ENCODE data around the gene TAC3.

TAC3 gene

GRCh38 chr12:57009949-57010626 is 6.2 kb downstream of the TAC3 start:
- no peak for DNase-seq (ENCODE audit: low read depth)
- no peak for TF ChIP-seq CTCF (IDR thresholded peaks at IDR 0.05; ENCODE audit: low read length, missing control alignments)
- H3K4me3 ChIP-seq (replicated peaks; ENCODE audit: low read depth, low read length): no peak overlapping the region

- TF ChIP-seq CTCF (IDR thresholded peaks at IDR 0.05; ENCODE audit: low read length, missing control alignments): peak; percentile 67
- H3K4me3 ChIP-seq (replicated peaks; ENCODE audit: low read depth, low read length): no peak overlapping the region
- peak; percentile 84 for DNase-seq (ENCODE audit: low read depth)
These were observed 8.2 kb downstream of the TAC3 start for GRCh38 chr12:57008178-57008577.

GRCh38 chr12:57006809-57007475 is 9.4 kb downstream of the TAC3 start:
- no peak for TF ChIP-seq CTCF (IDR thresholded peaks at IDR 0.05; ENCODE audit: low read length, missing control alignments)
- DNase-seq (ENCODE audit: low read depth): no peak
- peak overlapping the region; percentile 41 for H3K4me3 ChIP-seq (replicated peaks; ENCODE audit: low read depth, low read length)

- H3K4me3 ChIP-seq (replicated peaks; ENCODE audit: low read depth, low read length): peak within 1 kb of the TSS; percentile 80
- peak; percentile 55 for DNase-seq (ENCODE audit: low read depth)
- TF ChIP-seq CTCF (IDR thresholded peaks at IDR 0.05; ENCODE audit: low read length, missing control alignments): peak; percentile 17
These were observed 10.1 kb downstream of the TAC3 start, which contains the start of gene ZBTB39 for GRCh38 chr12:57005980-57006808. Gene ZBTB39, minus strand, starts transcription at chr12:57006546. Its CDS starts 1,629 bp downstream, at chr12:57004917.

- TF ChIP-seq CTCF (IDR thresholded peaks at IDR 0.05; ENCODE audit: low read length, missing control alignments): no peak
- no peak overlapping the region for H3K4me3 ChIP-seq (replicated peaks; ENCODE audit: low read depth, low read length)
- no peak for DNase-seq (ENCODE audit: low read depth)
These were observed 11.7 kb downstream of the TAC3 start for GRCh38 chr12:57004651-57005050.

- DNase-seq (ENCODE audit: low read depth): no peak
- H3K4me3 ChIP-seq (replicated peaks; ENCODE audit: low read depth, low read length): no peak overlapping the region
These were observed 12.9 kb downstream of the TAC3 start for GRCh38 chr12:57003395-57003794.

More at GRCh38 chr12:57003395-57003794, 12.9 kb downstream of the TAC3 start:
- no peak for TF ChIP-seq CTCF (IDR thresholded peaks at IDR 0.05; ENCODE audit: low read length, missing control alignments)

Data from fibroblast of pulmonary artery (primary cell).